ENCODE data around the gene LRIG1.
"Not testable (repeated sequence)": the region's sequence is repeated elsewhere in the genome, so short reads cannot be mapped to it uniquely, and the experiment has no call there.

LRIG1 gene

GRCh38 chr3:66428733-66429132, 72.1 kb downstream of the LRIG1 start:
- H3K4me3 ChIP-seq (ENCODE audit: low read depth, low read length) = no peak overlapping the region
- TF ChIP-seq CTCF (IDR thresholded peaks at IDR 0.05; ENCODE audit: low read depth, low read length) = no peak

DNA sequence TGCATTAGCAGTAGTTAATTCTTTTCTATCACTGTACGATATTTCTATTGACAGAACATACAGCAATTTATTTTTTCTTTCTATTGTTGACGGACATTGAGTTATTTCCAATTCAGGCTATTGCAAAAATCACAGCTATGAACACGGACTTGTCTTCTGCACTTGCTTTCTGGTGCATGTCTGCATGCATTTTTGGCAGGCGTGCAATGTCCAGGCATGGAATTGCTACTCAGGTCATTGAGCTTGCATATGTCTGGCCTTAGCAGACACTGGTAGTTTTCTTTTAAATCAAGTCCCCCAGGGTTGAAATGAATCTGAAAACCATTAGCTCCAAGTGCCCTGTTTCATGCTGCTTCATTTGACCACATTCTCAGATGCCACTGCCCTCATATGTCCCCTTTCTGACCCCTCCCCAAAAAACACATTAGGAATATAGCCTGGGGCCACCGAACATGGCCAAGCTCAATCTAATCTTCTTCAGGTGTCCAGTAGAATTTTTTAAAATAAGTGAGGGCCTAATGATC, 72.8 kb downstream of the LRIG1 start:
- H3K4me3 ChIP-seq (ENCODE audit: low read depth, low read length) = no peak overlapping the region
- TF ChIP-seq CTCF (IDR thresholded peaks at IDR 0.05; ENCODE audit: low read depth, low read length) = no peak

DNA sequence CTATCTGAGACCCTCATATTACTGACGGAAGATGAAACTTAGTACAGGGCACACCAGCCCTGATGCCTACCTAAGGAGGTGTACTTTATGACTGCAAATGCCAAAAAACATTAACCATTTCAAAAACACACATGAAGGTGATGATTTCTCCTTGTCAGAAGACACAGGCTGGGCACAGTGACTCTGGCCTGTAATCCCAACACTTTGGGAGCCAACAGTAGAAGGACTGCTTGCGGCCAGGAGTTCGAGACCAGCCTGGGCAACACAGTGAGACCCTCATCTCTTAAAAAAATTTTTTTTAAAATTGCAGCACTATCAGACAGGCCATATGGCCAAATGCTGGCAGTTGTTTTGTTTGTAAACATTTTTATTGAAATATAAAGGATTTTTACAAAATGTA, 73.5 kb downstream of the LRIG1 start:
- no peak for TF ChIP-seq CTCF (IDR thresholded peaks at IDR 0.05; ENCODE audit: low read depth, low read length)
- no peak overlapping the region for H3K4me3 ChIP-seq (ENCODE audit: low read depth, low read length)

GRCh38 chr3:66426135-66426534, 74.7 kb downstream of the LRIG1 start:
- no peak overlapping the region for H3K4me3 ChIP-seq (ENCODE audit: low read depth, low read length)
- TF ChIP-seq CTCF (IDR thresholded peaks at IDR 0.05; ENCODE audit: low read depth, low read length) = no peak

DNA sequence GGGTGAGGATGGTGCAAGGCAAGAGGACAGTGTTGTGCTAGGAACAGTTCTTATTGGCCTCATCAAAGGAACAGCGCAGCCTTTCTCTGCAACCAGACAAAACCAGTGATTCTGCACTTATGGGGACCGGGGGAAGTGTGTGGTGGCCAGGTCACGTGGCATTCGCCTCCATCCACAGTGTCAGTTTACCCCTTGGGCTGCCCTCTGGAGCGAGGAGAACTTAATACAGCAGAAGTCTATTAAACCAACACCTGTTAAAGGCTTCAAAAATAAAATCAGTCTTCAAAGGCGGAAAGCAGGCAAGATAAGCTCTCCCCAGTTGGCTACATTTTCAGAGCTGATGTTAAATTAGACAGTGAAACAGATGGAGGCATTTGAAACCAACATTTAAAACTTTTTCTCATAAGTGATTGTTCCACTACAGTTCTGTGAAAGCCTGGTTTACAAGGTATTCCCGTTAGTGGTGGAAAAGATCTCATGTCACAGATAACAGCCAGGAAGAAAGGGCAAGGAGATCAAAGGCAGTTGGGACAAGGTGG, 75.2 kb downstream of the LRIG1 start:
- no peak for TF ChIP-seq CTCF (IDR thresholded peaks at IDR 0.05; ENCODE audit: low read depth, low read length)
- no peak overlapping the region for H3K4me3 ChIP-seq (ENCODE audit: low read depth, low read length)

- TF ChIP-seq CTCF (IDR thresholded peaks at IDR 0.05; ENCODE audit: low read depth, low read length) = no peak
- no peak overlapping the region for H3K4me3 ChIP-seq (ENCODE audit: low read depth, low read length)
These were observed 75.8 kb downstream of the LRIG1 start for GRCh38 chr3:66425032-66425431.

GRCh38 chr3:66423791-66424190, 77.0 kb downstream of the LRIG1 start:
- H3K4me3 ChIP-seq (ENCODE audit: low read depth, low read length) = no peak overlapping the region
- no peak for TF ChIP-seq CTCF (IDR thresholded peaks at IDR 0.05; ENCODE audit: low read depth, low read length)

GRCh38 chr3:66421893-66422292, 78.9 kb downstream of the LRIG1 start:
- not testable (repeated sequence) for H3K4me3 ChIP-seq (ENCODE audit: low read depth, low read length)

- not testable (repeated sequence) for H3K4me3 ChIP-seq (ENCODE audit: low read depth, low read length)
These were observed 79.7 kb downstream of the LRIG1 start for GRCh38 chr3:66421144-66421543.

All from WI38 (cell line).